ENCODE measurements around the gene ATP4A. TPM values are rescaled to one million over a fixed set of nuclear protein-coding genes. Genes with fewer than 3 reads are reported as not detected.
A peak's percentile ranks its signal among the peaks of the same experiment; 100 is the strongest.

The ATP4A gene
- total and polyA plus RNA-seq, 9 of the 15 experiments (the other 6 are each of a cell fraction or from before 2014, with no cell fraction given) = 0.15 TPM; not detected in 8

GRCh38 chr19:35590875-35591274 is 27.4 kb upstream of the ATP4A start:
- 13% methylated on average over 3 of the region's 3 CpGs for WGBS (ENCODE audit: insufficient coverage, low coverage, missing lambda C conversion rate)
- Histone ChIP-seq H3K27ac (ENCODE audit: extremely low read depth, low read depth, low read length) (no peak overlapping the region), H3K9me1 (ENCODE audit: control insufficient read depth, insufficient read depth, low read length) (no peaks in the 10 kb centered on the region), H3K36me3 (ENCODE audit: control insufficient read depth, insufficient read depth, low read length) (no peaks in the 10 kb centered on the region), H3K9me3 (replicated peaks; ENCODE audit: control insufficient read depth, insufficient read depth, low read depth, low read length) (no peaks in the 10 kb centered on the region), H3K27me3 (ENCODE audit: control insufficient read depth in 2 of 2, insufficient read depth in 2 of 2, low read length in 2 of 2) (peaks cover 0 to 6% of the 10 kb centered on the region in 2 experiments; a peak in 3 of 5 replicates), H2AFZ (ENCODE audit: low read depth, low read length) (no peak overlapping the region), H3K4me3 (no peak overlapping the region), H4K20me1 (replicated peaks; ENCODE audit: control insufficient read depth, insufficient read depth, low read length) (no peaks in the 10 kb centered on the region), H3K4me1 (replicated peaks in 1 of 2; ENCODE audit: control insufficient read depth in 2 of 2, insufficient read depth in 2 of 2, low read length in 2 of 2) (peaks cover 0 to 4% of the 10 kb centered on the region in 2 experiments; a peak in 2 of 5 replicates), H3K9ac (ENCODE audit: insufficient read depth in 1 of 2, low read depth in 2 of 2, low read length in 2 of 2) (no peak overlapping the region), H3K79me2 (ENCODE audit: control insufficient read depth, insufficient read depth, low read length) (no peaks in the 10 kb centered on the region), H3K4me2 (ENCODE audit: insufficient read depth, low read length) (no peak overlapping the region)
- BruUV-seq (replicated peaks) = no TSS peak
- in situ Hi-C loops (cut with MboI) = no loop called here
- intact Hi-C loops (cut with micrococcal nuclease) = loop anchor here (5.0 kb wide), 1 partner anchor 34 kb away; no protein-coding TSS in a partner anchor
- DNase-seq (ENCODE audit: extremely low read depth in 1 of 4, low spot score in 3 of 4) (no peak), ATAC-seq (no peak), FAIRE-seq (no peak)
- CTCF ChIA-PET (ENCODE audit: low intra/inter-chr PET ratio) = no interaction called here
- TF ChIP-seq TSC22D4 (tag; IDR thresholded peaks at IDR 0.05) (no peak), SETDB1 (IDR thresholded peaks at IDR 0.05; ENCODE audit: low read length) (no peak), ZNF121 (CRISPR knock-in tag; conservative IDR thresholded peaks at IDR 0.05) (peak; percentile 75), RBM25 (IDR thresholded peaks at IDR 0.05; ENCODE audit: low read depth, low read length, severe bottlenecking) (peak; percentile 16)
- POLR2A ChIA-PET = interaction anchor here (0.6 kb wide), 2 partner anchors 98 to 300 kb away, joined by 4 to 5 read pairs; no protein-coding TSS in a partner anchor

DNA sequence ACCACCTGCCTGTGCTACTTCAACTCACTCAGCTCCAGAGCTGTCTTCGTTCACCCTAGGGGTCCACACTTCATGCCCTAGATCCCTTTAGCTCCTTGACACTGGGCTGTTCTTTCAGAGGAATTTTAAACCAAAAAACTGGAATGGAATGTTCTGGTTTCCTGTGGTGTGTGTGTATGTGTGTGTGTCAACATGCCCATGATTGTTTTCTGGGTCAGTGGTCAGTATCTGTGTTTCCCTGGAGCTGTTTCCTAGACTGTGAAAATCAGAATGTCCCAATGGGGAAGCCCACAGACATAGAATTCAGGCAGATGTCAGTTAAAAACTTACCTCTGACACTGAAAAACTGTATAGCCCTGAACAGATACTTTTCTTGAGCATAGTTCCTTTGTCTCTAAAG is 23.9 kb upstream of the ATP4A start:
- BruUV-seq (replicated peaks) = no TSS peak
- FAIRE-seq = peak; percentile 57
- Histone ChIP-seq H3K9me3 (replicated peaks; ENCODE audit: control insufficient read depth, insufficient read depth, low read depth, low read length) (no peaks in the 10 kb centered on the region), H3K4me2 (ENCODE audit: insufficient read depth, low read length) (no peak overlapping the region), H2AFZ (ENCODE audit: low read depth, low read length) (no peak overlapping the region), H3K4me1 (replicated peaks in 1 of 2; ENCODE audit: control insufficient read depth in 2 of 2, insufficient read depth in 2 of 2, low read length in 2 of 2) (peaks cover 0 to 6% of the 10 kb centered on the region in 2 experiments; a peak in 3 of 5 replicates), H3K79me2 (ENCODE audit: control insufficient read depth, insufficient read depth, low read length) (no peaks in the 10 kb centered on the region), H3K9me1 (ENCODE audit: control insufficient read depth, insufficient read depth, low read length) (no peaks in the 10 kb centered on the region), H3K36me3 (ENCODE audit: control insufficient read depth, insufficient read depth, low read length) (no peaks in the 10 kb centered on the region), H3K27me3 (ENCODE audit: control insufficient read depth in 2 of 2, insufficient read depth in 2 of 2, low read length in 2 of 2) (peaks cover 4 to 16% of the 10 kb centered on the region in 2 experiments; a peak in 3 of 5 replicates), H3K9ac (ENCODE audit: insufficient read depth in 1 of 2, low read depth in 2 of 2, low read length in 2 of 2) (no peak overlapping the region), H4K20me1 (replicated peaks; ENCODE audit: control insufficient read depth, insufficient read depth, low read length) (no peaks in the 10 kb centered on the region), H3K4me3 (no peak overlapping the region), H3K27ac (ENCODE audit: extremely low read depth, low read depth, low read length) (no peak overlapping the region)
- no peak for ATAC-seq
- in situ Hi-C loops (cut with MboI) (no loop called here), intact Hi-C loops (cut with micrococcal nuclease) (no loop called here)
- ChIA-PET CTCF (ENCODE audit: low intra/inter-chr PET ratio) (no interaction called here), POLR2A (no interaction called here)
- 0% methylated on average over 1 of the region's 1 CpG for WGBS (ENCODE audit: insufficient coverage, low coverage, missing lambda C conversion rate)
- DNase-seq (ENCODE audit: extremely low read depth in 1 of 4, low spot score in 3 of 4) = no peak
- no peak for TF ChIP-seq STAT6 (CRISPR knock-in tag; IDR thresholded peaks at IDR 0.05)
- no peak for TF ChIP-seq LCOR (CRISPR knock-in tag; IDR thresholded peaks at IDR 0.05)
- TF ChIP-seq C11orf30 (IDR thresholded peaks at IDR 0.05; ENCODE audit: low read depth) = no peak
- no peak for TF ChIP-seq MEF2A (IDR thresholded peaks at IDR 0.05; ENCODE audit: control insufficient read depth, low read depth, low read length)
- TF ChIP-seq IRF9 (tag; IDR thresholded peaks at IDR 0.05) = no peak

Data from K562 (cell line).